ENCODE data around the gene PNLIPRP2. TPM values are rescaled to one million over a fixed set of nuclear protein-coding genes. Genes with fewer than 3 reads are reported as not detected.

Gene PNLIPRP2
- polyA plus RNA-seq, 1 of the 3 experiments (the other 2 are of a cell fraction): not detected

GRCh38 chr10:116612107-116612769, 8.5 kb upstream of the PNLIPRP2 start:
- no peak overlapping the region for H3K4me2 ChIP-seq
- H3K79me2 ChIP-seq (ENCODE audit: insufficient read depth): no peaks in the 10 kb centered on the region
- POLR2A ChIA-PET: no interaction called here
- peaks cover 0 to 7% of the 10 kb centered on the region in 2 experiments; a peak in 1 of 4 replicates for H3K4me1 ChIP-seq (ENCODE audit: control insufficient read depth in 1 of 2, insufficient read depth in 2 of 2, low read depth in 1 of 2, low read length in 1 of 2)
- no peaks in the 10 kb centered on the region for H3K9me2 ChIP-seq
- 46% methylated on average over 7 of the region's 8 CpGs for WGBS (ENCODE audit: low lambda C conversion rate)
- no peak for DNase-seq
- no peak overlapping the region for H2AFZ ChIP-seq (ENCODE audit: low read depth)
- TF ChIP-seq MAX (IDR thresholded peaks at IDR 0.05; ENCODE audit: low read depth) (no peak), MEF2A (IDR thresholded peaks at IDR 0.05; ENCODE audit: borderline replicate concordance, low read depth) (no peak), EP300 (IDR thresholded peaks at IDR 0.05; ENCODE audit: borderline replicate concordance in 1 of 2, low read depth in 1 of 2, low read length in 1 of 2) (no peak), REST (IDR thresholded peaks at IDR 0.05; ENCODE audit: low read depth, low read length) (no peak), FOXJ3 (CRISPR knock-in tag; IDR thresholded peaks at IDR 0.05) (no peak), TAF1 (IDR thresholded peaks at IDR 0.05; ENCODE audit: borderline replicate concordance, low read depth, low read length) (no peak), GATA2 (CRISPR knock-in tag; IDR thresholded peaks at IDR 0.05) (no peak), SIN3A (IDR thresholded peaks at IDR 0.05; ENCODE audit: borderline replicate concordance, low read depth, low read length) (no peak), EZH2phosphoT487 (IDR thresholded peaks at IDR 0.05; ENCODE audit: borderline replicate concordance, low read depth) (no peak), RAD21 (IDR thresholded peaks at IDR 0.05; ENCODE audit: low read length) (no peak), RFX5 (IDR thresholded peaks at IDR 0.05; ENCODE audit: low read length) (no peak), USF2 (IDR thresholded peaks at IDR 0.05; ENCODE audit: borderline replicate concordance, low read depth, low read length) (no peak), JUND (IDR thresholded peaks at IDR 0.05) (no peak), ZBTB33 (IDR thresholded peaks at IDR 0.05; ENCODE audit: borderline replicate concordance, low read depth) (no peak), FOSL2 (IDR thresholded peaks at IDR 0.05; ENCODE audit: borderline replicate concordance, low read depth) (no peak)
- no peak overlapping the region for H3K9ac ChIP-seq
- no peaks in the 10 kb centered on the region for H4K20me1 ChIP-seq (ENCODE audit: insufficient read depth)
- H3F3A ChIP-seq (replicated peaks; ENCODE audit: insufficient read depth): no peaks in the 10 kb centered on the region
- H3K4me3 ChIP-seq (ENCODE audit: low read depth in 2 of 2, low read length in 1 of 2): no peak overlapping the region
- CTCF ChIA-PET: interaction anchor here (0.6 to 4.5 kb wide), 5 partner anchors 15 to 563 kb away, joined by 3 to 27 read pairs (median 8); no protein-coding TSS in a partner anchor
- no peak overlapping the region for H3K27ac ChIP-seq (ENCODE audit: low read depth in 2 of 2, low read length in 1 of 2)
- no peaks in the 10 kb centered on the region; the same call in 1 of the 2 replicates for H3K27me3 ChIP-seq (ENCODE audit: insufficient read depth)
- no peaks in the 10 kb centered on the region for H3K9me3 ChIP-seq
- no peaks in the 10 kb centered on the region for H3K36me3 ChIP-seq (replicated peaks in 1 of 2; ENCODE audit: control insufficient read depth in 1 of 2, insufficient read depth in 2 of 2, low read length in 1 of 2)
